Common myeloid progenitor, CD34-positive (primary cell): Measurements from ENCODE around the gene ERC2.

Source experiments
- CTCF ChIA-PET: fragments of 350-600 bp; sonication (Branson Sonifier 250); formaldehyde crosslinking; loops from one replicate; lab custom pipeline; 2021; ENCODE audit warnings: antibody characterized with exemption; lab: Charles Lee
- POLR2A ChIA-PET: fragments of 350-600 bp; sonication (Branson Sonifier 250); formaldehyde crosslinking; loops from one replicate; lab custom pipeline; 2021; ENCODE audit warnings: antibody characterized with exemption; lab: Charles Lee
- DNase-seq, 3 donors: peaks; one replicate each; pipeline versions ENCODE4 v3.0.0 to v3.0.0-alpha.2; 2013
- H3K27ac ChIP-seq, 2 experiments: 1 replicate in 1 of 2; 2 replicates in 1 of 2; pipeline ENCODE4 v1.7.0; 2013; ENCODE audit warnings: inconsistent platforms in 2 of 2, low read length in 2 of 2, mild to moderate bottlenecking in 2 of 2, low read depth in 1 of 2, moderate library complexity in 1 of 2; ENCODE audit not compliant: severe bottlenecking in 2 of 2, insufficient read depth in 1 of 2, poor library complexity in 1 of 2
- H3K27me3 ChIP-seq, 5 experiments: replicated peaks in 2 of 5; 1 replicate in 3 of 5; 2 replicates in 2 of 5; pipeline versions ENCODE4 v1.6.1 to v1.7.0; 2013; ENCODE audit warnings: low read length in 4 of 5, mild to moderate bottlenecking in 2 of 5, moderate library complexity in 2 of 5, inconsistent platforms in 1 of 5; ENCODE audit not compliant: insufficient read depth in 5 of 5, control insufficient read depth in 4 of 5
- H3K36me3 ChIP-seq, 4 experiments: 1 replicate in 2 of 4; 2 replicates in 2 of 4; pipeline versions ENCODE4 v1.6.1 to v1.7.0; 2013; ENCODE audit warnings: low read length in 3 of 4, control low read depth in 1 of 4, mild to moderate bottlenecking in 1 of 4; ENCODE audit not compliant: control insufficient read depth in 4 of 4, insufficient read depth in 4 of 4
- H3K4me1 ChIP-seq, 4 experiments: 1 replicate in 3 of 4; 2 replicates in 1 of 4; pipeline versions ENCODE4 v1.6.1 to v1.7.1; 2013; ENCODE audit warnings: low read length in 3 of 4, mild to moderate bottlenecking in 3 of 4, control low read depth in 1 of 4, inconsistent platforms in 1 of 4, moderate library complexity in 1 of 4; ENCODE audit not compliant: control insufficient read depth in 4 of 4, insufficient read depth in 4 of 4; ENCODE audit errors: control extremely low read depth in 1 of 4
- H3K4me3 ChIP-seq, 7 experiments: 1 replicate in 4 of 7; 2 replicates in 3 of 7; pipeline versions ENCODE4 v1.5.1 to v1.7.0; 2013; ENCODE audit warnings: mild to moderate bottlenecking in 7 of 7, low read length in 6 of 7, moderate library complexity in 6 of 7, inconsistent platforms in 2 of 7, low read depth in 2 of 7, control low read depth in 1 of 7; ENCODE audit not compliant: insufficient read depth in 4 of 7, control insufficient read depth in 1 of 7; ENCODE audit errors: extremely low read depth in 1 of 7
- H3K9me3 ChIP-seq, 5 experiments: 1 replicate in 4 of 5; 2 replicates in 1 of 5; pipeline versions ENCODE4 v1.6.1 to v1.7.1; 2013; ENCODE audit warnings: low read length in 4 of 5, mild to moderate bottlenecking in 2 of 5, inconsistent platforms in 1 of 5, low read depth in 1 of 5, moderate library complexity in 1 of 5; ENCODE audit not compliant: control insufficient read depth in 4 of 5, insufficient read depth in 2 of 5; ENCODE audit errors: control extremely low read depth in 1 of 5
- WGBS: methylation state at CpG from one replicate; pipeline ENCODE4 v1.1.5; 2013; ENCODE audit not compliant: insufficient coverage; 5-methylcytosine and 5-hydroxymethylcytosine counted together

Gene ERC2

GRCh38 chr3:55816794-55817576 lies 651.3 kb downstream of the ERC2 start:
- Histone ChIP-seq H3K4me3 (no peak overlapping the region), H3K27me3 (peaks cover 0 to 4% (median 0%) of the 10 kb centered on the region in 5 experiments), H3K36me3 (no peaks in the 10 kb centered on the region), H3K9me3 (no peaks in the 10 kb centered on the region), H3K27ac (no peak overlapping the region), H3K4me1 (no peaks in the 10 kb centered on the region)
- 77% methylated on average over 5 of the region's 8 CpGs for WGBS
- DNase-seq: no peak
- CTCF ChIA-PET: no interaction called here
- POLR2A ChIA-PET: no interaction called here

DNA sequence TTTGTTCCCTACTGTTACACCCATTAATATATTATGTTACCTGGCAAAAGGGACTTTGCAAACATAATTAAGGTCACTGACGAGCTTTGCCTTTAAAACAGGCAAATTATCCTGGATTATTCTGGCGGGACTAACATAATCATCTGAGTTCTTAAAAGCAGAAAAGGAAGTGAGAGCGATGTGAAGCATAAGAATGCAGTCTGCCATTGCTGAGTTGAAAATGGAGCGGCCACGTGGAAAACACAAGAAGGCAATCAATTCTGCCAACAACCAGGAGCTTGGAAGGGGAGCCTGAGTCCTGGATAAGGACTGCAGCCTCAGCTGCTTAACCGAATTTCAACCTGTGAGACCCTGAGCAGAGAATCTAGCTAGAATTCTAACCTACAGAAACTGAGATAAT lies 653.0 kb downstream of the ERC2 start:
- WGBS: 97% methylated on average over 6 of the region's 6 CpGs
- POLR2A ChIA-PET: no interaction called here
- Histone ChIP-seq H3K4me3 (no peak overlapping the region), H3K4me1 (no peaks in the 10 kb centered on the region), H3K36me3 (no peaks in the 10 kb centered on the region), H3K9me3 (no peaks in the 10 kb centered on the region), H3K27me3 (peaks cover 0 to 3% (median 0%) of the 10 kb centered on the region in 5 experiments), H3K27ac (no peak overlapping the region)
- CTCF ChIA-PET: interaction anchor here (0.5 kb wide), 1 partner anchor 205 kb away, joined by 3 read pairs; no protein-coding TSS in a partner anchor
- DNase-seq: no peak

GRCh38 chr3:55813268-55814097 lies 654.8 kb downstream of the ERC2 start:
- Histone ChIP-seq H3K36me3 (no peaks in the 10 kb centered on the region), H3K4me1 (no peaks in the 10 kb centered on the region), H3K4me3 (no peak overlapping the region), H3K27ac (no peak overlapping the region), H3K27me3 (peaks cover 0 to 3% (median 0%) of the 10 kb centered on the region in 5 experiments), H3K9me3 (no peaks in the 10 kb centered on the region)
- POLR2A ChIA-PET: no interaction called here
- no peak for DNase-seq
- CTCF ChIA-PET: no interaction called here
- WGBS: 80% methylated on average over 2 of the region's 3 CpGs

DNA sequence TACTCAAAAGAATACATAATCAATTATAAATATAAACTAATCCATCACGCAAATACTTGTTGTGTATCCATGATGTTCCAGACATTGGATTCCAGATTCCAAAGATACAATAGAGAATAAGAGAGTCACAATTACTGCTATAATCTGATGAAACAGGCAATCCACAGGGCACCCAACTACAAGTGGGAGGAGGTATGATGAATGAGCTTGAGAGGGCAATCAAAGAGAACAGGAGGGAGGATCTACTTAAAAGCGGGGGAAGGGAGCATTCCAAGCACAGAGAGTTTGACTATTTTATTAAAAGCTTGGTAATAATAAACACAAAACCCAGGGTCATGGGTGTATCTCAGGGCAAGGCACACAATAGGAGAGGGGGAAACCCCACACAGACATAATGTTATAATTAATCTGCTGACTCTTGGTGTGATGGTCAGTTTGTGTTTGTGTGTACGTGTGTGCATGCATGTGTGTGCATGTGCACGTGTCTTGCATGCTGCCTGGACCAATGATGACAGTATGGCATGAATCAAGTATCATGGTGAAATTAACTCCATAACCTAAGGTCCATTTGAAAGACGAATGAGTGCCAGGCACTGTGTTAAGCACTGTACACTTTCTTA lies 655.8 kb downstream of the ERC2 start:
- Histone ChIP-seq H3K9me3 (no peaks in the 10 kb centered on the region), H3K27ac (no peak overlapping the region), H3K36me3 (no peaks in the 10 kb centered on the region), H3K27me3 (peaks cover 0 to 3% (median 0%) of the 10 kb centered on the region in 5 experiments), H3K4me1 (no peaks in the 10 kb centered on the region), H3K4me3 (no peak overlapping the region)
- POLR2A ChIA-PET: no interaction called here
- WGBS: 0% methylated on average over 1 of the region's 5 CpGs
- no peak for DNase-seq
- CTCF ChIA-PET: no interaction called here

GRCh38 chr3:55807210-55807609 lies 661.1 kb downstream of the ERC2 start:
- Histone ChIP-seq H3K36me3 (no peaks in the 10 kb centered on the region), H3K27ac (no peak overlapping the region), H3K4me3 (no peak overlapping the region), H3K4me1 (no peaks in the 10 kb centered on the region), H3K9me3 (no peaks in the 10 kb centered on the region), H3K27me3 (no peaks in the 10 kb centered on the region)
- DNase-seq: no peak
- ChIA-PET CTCF (no interaction called here), POLR2A (no interaction called here)
- WGBS: no CpG with 5 or more reads among the region's 1 CpG

GRCh38 chr3:55805169-55805568 lies 663.1 kb downstream of the ERC2 start:
- Histone ChIP-seq H3K36me3 (no peaks in the 10 kb centered on the region), H3K4me1 (no peaks in the 10 kb centered on the region), H3K27ac (no peak overlapping the region), H3K4me3 (no peak overlapping the region), H3K9me3 (no peaks in the 10 kb centered on the region), H3K27me3 (no peaks in the 10 kb centered on the region)
- ChIA-PET POLR2A (no interaction called here), CTCF (no interaction called here)
- WGBS: 50% methylated on average over 2 of the region's 2 CpGs
- no peak for DNase-seq
